Right kidney (tissue), 9 donors: ENCODE results near the gene SMARCA4.

Experiments used
- DNase-seq: peaks from one replicate; pipeline ENCODE4 v3.0.0-alpha.2; 2016
- long read RNA-seq, 8 donors: transcript quantifications; one replicate each; lab custom pipeline, GENCODE V29; 2026

The SMARCA4 gene
- long read RNA-seq, donor 1, partial matches to known transcripts, result 0 of 3 reads
- long read RNA-seq, donor 1, other reads (novel, unspliced or antisense), result 0 of 3 reads
- long read RNA-seq, donor 2, partial matches to known transcripts, result 17 of 19 reads
- long read RNA-seq, donor 2, other reads (novel, unspliced or antisense), result 0 of 19 reads
- long read RNA-seq, donor 3, full-length matches to known transcripts, result 3 of 13 reads
- long read RNA-seq, donor 3, partial matches to known transcripts, result 10 of 13 reads
- long read RNA-seq, donor 3, other reads (novel, unspliced or antisense), result 0 of 13 reads
- long read RNA-seq, donor 4, full-length matches to known transcripts, result 11 of 45 reads
- long read RNA-seq, donor 4, partial matches to known transcripts, result 34 of 45 reads
- long read RNA-seq, donor 4, other reads (novel, unspliced or antisense), result 0 of 45 reads
- long read RNA-seq, donor 5, full-length matches to known transcripts, result 6 of 71 reads
- long read RNA-seq, donor 5, partial matches to known transcripts, result 58 of 71 reads
- long read RNA-seq, donor 5, other reads (novel, unspliced or antisense), result 7 of 71 reads
- long read RNA-seq, donor 6, partial matches to known transcripts, result 24 of 29 reads
- long read RNA-seq, donor 6, other reads (novel, unspliced or antisense), result 0 of 29 reads
- long read RNA-seq, donor 7, result 0 reads
- long read RNA-seq, donor 8, partial matches to known transcripts, result 24 of 26 reads
- long read RNA-seq, donor 8, other reads (novel, unspliced or antisense), result 0 of 26 reads

DNA sequence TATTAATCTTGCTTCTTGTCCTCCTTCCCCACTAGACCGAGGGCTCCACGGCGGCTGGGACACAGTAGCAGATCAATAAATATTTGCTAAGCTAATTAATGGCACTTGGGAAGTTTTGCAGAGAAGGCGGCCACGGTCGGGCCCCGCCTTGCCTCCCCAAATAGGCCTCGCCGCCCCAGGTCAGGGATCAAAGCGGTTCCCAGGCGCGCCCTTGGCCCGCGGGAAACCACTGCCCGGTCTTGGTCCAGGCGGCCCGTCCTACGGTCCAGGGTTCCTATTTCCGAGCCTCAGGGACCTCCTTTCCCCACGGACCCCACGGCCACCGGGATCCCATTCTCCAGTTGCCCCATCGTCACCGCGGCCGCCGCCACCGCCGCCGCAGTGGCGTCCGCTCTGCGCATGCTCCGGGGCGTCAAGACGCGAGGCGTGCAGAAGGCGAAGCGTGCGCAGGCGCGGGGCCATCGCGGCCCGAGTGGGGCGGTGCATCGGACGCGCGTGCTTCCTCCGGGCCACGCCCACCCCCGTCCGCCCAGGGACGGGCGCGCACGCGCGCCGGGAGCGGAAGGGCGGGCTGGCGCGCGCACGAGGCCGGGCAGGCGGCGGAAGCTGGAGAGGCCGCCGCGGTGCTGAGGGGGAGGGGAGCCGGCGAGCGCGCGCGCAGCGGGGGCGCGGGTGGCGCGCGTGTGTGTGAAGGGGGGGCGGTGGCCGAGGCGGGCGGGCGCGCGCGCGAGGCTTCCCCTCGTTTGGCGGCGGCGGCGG, at the start of gene SMARCA4:
SMARCA4 (plus strand) TSS at position 717 of the 759 bp plus-strand sequence. CDS start 23,122 bp downstream, outside the sequence.
- DNase-seq, result peak; percentile 98

DNA sequence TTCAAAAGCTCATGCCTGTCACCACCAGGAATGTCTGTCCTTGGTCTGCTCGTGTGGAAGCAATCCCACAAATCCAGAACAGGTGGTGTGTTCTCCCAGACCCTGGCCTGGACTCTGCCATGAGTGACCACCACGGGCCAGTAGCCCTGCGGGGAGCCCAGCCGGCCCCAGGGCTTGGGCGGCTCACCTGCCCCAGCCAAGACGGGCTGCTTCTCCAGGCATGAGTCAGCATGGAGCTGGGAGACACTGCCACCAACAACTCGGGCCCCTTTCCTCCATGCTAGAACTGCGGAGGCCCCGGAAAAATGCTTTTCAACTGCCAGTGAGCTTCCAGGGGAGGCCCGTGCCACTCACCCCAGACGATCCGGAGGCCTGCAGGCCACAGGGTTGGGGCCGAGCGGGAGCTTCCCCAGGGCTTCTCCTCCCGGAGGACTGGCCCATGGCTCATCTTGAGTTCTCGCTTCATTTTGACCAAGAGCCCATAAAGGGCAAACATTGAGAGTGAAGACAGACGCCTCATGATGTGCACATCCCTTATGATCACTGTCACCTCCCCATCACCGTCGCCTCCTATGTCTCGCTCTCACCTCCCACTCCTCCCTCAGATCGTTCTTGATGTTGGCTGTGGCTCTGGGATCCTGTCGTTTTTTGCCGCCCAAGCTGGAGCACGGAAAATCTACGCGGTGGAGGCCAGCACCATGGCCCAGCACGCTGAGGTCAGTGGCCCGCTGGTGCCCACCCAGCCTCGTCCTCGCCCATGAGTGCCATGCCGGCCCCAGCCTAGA, 49.1 kb upstream of the SMARCA4 start:
- no peak for DNase-seq

DNA sequence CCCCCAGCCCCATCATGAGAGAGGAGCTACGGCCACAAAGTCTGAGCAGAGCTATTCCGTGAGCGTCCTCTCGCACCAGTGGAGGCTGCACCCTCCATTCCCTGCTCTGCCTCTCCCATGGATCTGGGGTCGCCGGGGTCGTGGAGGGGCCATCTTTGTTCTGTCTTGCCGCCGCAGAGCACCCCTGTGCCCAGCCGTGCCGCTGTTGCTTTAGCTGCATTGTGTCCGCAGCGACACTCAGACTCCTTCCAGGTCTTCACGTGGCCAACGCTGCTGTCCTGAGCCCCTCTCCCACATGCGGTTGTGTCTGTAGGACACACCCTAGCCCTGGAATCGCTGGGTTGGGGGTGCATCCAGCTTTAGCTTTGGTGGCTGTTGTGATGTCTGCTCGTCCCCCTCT, 48.2 kb upstream of the SMARCA4 start:
- DNase-seq, result no peak

DNA sequence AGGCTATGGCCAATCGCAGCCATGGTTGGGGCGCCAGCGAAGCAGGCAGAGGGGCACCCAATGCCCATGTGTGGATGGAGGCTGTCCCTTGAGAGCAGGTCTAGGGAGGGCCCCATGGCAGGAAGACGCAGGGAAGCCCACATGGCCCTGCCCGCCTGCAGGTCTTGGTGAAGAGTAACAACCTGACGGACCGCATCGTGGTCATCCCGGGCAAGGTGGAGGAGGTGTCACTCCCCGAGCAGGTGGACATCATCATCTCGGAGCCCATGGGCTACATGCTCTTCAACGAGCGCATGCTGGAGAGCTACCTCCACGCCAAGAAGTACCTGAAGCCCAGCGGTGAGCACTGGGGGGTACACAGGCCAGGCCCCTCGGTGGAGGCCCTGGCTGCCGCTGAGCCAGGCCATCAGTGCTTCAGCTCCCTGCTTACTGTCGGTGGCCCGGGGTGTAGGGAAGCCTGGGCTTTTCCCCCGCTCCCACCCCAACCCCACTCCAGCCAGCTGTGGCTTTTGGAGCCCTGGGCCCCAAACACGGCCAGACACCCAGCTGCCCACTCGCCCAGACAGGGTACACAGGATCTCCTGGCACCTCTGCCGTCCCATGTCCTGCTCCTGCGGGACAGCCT, 47.0 kb upstream of the SMARCA4 start:
- no peak for DNase-seq

DNA sequence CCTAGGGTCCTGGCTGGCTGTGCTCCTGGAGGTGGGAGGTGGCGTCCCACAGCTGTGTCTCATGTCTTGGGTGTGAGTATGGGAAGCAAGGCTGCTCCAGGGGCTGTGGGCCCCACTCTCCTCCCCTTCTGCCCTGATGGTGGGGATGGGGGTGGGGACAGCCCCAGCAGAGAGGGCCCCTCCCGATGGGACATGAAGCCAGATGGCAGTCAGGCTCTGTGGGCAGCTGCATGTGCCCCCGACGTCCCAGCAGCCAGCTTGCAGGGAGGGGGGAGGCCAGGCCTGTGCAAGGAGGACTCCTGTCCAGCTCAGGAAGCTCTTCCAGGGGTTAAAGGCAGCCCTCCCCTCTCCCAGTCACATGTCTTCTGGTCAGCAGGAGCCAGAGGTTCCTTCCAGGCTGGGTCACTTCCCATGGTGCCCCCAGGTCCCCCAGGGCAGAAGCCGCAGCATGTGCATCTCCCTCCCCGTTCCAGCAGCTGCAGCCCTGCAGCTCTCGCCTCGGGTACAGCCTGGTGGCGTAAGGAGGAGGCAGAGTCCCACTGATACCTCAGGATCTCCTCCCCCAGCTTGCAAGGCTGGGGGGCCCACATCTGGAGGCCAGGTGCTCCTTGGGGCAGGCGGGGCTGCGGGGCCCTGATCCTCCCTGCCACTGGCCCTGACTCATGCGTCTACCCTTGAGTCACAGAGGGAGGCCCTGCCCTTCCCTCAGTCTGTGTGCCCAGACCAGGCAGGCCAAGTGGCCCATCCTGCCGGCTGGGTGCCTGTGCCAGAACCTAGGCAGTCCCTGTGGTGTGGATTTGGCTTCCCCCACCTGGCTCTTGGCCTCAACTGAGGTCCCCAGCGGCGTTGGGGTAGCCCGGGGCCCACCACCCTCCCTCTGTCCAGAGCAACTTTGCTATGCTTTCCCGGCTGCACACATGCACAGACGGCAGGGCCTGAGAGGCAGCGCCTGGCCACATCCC, 45.4 kb upstream of the SMARCA4 start:
- no peak for DNase-seq

DNA sequence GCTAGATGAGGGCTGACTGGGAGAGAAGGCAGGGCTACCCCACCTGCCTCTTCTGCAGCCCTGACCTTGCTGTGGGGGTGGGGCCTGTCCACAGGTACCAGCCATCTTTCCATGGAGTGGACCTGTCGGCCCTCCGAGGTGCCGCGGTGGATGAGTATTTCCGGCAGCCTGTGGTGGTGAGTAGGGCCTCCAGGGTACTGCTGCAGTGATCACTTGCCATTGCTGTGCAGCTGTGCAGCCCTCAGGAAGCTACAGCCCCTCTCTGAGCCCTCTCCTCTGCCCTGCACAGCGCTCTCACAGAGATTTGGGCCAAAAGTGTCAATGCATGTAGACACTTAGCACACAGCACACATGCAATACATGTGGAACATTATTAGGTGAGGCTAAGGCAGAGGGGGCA, 44.2 kb upstream of the SMARCA4 start:
- no peak for DNase-seq

DNA sequence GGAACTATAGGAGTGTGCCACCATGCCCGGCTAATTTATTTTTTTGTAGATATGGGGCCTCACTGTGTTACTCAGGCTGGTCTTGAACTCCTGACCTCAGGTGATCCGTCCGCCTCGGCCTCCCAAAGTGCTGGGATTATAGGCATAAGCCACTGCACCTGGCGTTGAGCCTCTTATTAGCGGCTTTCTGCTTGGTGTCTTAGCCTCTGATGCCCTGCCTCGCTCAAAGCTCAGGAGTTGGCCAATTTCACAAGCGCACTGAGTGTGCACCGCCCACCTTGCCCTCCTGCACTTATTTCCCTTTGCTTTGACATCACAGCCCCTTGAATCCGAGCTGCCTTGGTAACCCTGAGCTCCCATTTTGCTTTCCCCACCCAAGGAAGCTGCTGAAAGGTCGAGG, 42.5 kb upstream of the SMARCA4 start:
- DNase-seq, result no peak

DNA sequence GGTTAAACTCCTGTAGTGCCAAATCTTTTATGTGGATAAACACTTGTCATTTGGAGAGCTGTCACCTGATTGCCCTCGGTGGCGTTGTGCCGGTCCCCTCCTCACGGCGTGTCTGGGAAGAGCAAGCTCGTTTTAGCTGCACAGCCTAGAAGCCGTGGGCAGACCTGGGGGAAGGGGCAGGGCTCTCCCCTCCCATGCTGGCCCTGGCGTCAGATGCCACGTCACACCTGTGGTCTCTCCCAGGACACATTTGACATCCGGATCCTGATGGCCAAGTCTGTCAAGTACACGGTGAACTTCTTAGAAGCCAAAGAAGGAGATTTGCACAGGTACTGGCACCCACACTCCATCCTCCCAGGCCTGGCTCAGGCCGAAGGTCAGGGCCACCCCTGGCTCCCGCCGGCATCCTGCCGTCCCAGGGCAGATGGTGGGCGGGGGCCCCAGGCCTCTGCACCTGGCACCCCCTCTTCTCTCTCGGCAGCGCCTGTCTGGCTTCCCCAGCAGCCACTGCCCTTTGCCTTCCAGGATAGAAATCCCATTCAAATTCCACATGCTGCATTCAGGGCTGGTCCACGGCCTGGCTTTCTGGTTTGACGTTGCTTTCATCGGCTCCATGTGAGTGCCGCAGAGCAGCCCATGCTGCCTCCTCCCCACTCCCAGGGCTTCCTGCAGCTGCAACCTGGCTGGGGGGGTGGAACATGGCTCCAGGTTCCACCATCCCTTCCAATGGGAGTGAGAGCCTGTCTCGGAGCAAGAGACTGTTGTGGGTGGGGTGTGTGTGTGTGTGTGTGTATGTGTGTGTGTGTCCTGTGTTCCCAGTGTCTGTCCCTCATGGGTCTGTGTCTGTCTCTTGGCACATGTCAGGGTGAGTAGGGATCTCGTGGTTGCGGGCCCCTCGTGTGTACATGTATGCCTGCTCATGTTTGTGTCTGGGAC, 41.2 kb upstream of the SMARCA4 start:
- DNase-seq, result no peak

DNA sequence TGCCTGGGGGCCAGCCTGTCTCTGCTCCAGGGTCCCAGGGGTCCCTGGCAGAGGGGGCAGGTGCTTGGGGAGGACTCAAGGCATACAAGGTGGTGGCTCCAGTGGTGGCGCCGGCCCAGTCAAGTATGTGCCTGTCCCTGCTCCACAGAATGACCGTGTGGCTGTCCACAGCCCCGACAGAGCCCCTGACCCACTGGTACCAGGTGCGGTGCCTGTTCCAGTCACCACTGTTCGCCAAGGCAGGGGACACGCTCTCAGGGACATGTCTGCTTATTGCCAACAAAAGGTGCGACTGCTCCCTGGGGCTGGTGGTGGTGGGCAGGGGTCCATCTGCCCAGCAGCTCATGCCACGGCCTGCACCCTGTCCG, 40.6 kb upstream of the SMARCA4 start:
- no peak for DNase-seq

DNA sequence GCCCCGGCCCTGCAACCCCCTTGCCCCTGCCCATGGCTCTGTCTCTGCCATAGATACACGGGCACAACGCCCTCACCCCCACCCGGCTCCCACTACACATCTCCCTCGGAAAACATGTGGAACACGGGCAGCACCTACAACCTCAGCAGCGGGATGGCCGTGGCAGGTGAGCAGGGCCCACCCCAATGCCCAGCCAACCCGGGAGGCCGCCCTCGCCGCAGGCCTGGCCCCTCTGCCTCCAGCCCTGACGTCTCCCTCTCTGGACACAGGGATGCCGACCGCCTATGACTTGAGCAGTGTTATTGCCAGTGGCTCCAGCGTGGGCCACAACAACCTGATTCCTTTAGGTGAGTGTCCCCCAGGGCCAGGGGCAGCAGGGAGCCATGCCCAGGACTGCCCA, 40.0 kb upstream of the SMARCA4 start:
- no peak for DNase-seq

DNA sequence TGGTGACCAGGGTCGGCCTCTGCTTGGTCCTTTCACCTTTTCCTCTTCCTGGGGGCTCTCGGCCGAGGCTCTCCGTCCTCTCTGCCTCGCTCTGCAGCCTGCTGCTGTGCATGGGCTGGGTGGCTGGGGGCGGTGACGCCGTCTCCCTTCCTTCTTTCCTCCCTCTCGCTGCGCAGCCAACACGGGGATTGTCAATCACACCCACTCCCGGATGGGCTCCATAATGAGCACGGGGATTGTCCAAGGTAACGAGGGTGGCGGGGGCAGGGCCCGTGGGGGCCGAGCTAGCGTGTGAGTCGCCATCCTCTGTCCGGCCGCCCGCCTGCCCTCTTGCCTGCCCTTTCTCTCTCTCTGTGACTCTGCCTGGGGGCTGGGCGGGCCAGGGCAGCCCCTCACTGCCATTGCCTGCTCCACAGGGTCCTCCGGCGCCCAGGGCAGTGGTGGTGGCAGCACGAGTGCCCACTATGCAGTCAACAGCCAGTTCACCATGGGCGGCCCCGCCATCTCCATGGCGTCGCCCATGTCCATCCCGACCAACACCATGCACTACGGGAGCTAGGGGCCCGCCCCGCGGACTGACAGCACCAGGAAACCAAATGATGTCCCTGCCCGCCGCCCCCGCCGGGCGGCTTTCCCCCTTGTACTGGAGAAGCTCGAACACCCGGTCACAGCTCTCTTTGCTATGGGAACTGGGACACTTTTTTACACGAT, 39.5 kb upstream of the SMARCA4 start:
- no peak for DNase-seq

DNA sequence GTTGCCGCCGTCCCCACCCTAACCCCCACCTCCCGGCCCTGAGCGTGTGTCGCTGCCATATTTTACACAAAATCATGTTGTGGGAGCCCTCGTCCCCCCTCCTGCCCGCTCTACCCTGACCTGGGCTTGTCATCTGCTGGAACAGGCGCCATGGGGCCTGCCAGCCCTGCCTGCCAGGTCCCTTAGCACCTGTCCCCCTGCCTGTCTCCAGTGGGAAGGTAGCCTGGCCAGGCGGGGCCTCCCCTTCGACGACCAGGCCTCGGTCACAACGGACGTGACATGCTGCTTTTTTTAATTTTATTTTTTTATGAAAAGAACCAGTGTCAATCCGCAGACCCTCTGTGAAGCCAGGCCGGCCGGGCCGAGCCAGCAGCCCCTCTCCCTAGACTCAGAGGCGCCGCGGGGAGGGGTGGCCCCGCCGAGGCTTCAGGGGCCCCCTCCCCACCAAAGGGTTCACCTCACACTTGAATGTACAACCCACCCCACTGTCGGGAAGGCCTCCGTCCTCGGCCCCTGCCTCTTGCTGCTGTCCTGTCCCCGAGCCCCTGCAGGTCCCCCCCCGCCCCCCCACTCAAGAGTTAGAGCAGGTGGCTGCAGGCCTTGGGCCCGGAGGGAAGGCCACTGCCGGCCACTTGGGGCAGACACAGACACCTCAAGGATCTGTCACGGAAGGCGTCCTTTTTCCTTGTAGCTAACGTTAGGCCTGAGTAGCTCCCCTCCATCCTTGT, 38.8 kb upstream of the SMARCA4 start:
- no peak for DNase-seq

DNA sequence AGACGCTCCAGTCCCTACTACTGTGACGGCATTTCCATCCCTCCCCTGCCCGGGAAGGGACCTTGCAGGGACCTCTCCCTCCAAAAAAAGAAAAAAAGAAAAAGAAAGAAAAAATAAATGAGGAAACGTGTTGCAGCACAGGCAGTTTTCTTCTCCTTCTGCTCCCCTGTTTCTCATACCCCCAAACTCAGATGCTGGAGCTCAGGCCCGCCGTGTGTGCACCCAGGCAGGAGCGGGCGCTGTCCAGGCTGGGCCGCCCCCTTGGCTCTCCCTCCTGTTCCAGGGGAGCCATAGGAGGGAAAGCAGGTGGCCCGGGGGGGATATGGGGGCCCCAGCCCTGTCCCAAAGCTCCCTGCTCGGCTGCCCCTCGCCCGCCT, 38.2 kb upstream of the SMARCA4 start:
- no peak for DNase-seq

DNA sequence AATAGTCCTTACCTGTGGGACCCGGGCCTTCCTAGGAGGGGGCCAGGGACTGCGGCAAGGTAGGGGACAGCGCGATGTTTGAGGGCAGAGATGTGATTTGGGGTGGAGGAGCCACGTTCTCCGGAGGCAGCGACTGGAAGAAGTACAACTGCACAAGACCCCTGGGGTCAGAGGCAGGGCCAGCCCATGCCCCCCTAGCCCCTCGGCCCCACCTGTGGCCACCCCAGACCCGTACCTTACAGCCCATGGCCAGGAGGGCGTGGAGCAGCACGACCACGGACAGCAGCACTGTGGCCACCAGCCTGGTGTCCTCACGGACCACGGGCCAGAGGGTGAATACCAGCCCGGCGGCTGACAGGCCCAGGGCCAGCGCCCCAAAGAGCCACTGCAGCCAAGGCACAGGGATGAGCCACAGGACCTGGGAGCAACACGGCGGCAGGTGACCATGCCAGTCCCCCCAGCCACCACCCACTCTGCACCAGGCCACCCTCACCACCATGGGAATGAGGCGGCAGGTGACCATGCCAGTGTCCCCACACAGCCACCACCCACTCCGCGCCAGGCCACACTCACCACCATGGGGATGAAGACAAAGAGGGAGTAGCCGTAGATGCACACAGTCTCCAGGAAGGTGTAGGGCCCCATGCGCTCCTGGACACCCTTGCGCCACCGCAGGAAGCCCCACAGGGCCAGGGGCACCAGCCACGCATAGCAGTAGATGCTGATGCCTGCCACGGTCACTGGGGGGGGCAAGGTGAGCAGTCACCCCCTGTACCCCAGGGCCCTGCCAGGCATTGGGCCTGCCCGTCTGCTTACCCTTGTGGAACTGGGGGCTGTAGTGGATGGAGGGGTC, 37.3 kb upstream of the SMARCA4 start:
- DNase-seq, result no peak

DNA sequence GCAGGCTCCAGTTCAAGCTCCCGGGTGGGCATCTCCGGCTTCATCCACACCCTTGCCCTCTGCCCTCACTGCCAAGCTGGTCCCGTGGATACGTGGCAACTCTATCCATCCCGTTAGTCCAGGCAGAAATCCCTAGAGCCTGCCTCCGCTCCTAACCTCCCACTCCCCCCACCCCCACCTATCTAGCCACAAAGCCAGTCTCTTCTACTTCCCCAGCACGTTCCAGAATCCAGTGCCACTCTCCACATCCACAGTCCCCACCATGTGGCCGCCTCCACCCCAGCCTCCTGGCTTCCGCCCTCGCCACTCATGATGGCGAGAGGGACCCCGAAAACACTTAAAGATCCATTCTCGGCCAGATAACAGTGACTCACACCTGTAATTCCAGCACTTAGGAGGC, 36.2 kb upstream of the SMARCA4 start:
- DNase-seq, result no peak

DNA sequence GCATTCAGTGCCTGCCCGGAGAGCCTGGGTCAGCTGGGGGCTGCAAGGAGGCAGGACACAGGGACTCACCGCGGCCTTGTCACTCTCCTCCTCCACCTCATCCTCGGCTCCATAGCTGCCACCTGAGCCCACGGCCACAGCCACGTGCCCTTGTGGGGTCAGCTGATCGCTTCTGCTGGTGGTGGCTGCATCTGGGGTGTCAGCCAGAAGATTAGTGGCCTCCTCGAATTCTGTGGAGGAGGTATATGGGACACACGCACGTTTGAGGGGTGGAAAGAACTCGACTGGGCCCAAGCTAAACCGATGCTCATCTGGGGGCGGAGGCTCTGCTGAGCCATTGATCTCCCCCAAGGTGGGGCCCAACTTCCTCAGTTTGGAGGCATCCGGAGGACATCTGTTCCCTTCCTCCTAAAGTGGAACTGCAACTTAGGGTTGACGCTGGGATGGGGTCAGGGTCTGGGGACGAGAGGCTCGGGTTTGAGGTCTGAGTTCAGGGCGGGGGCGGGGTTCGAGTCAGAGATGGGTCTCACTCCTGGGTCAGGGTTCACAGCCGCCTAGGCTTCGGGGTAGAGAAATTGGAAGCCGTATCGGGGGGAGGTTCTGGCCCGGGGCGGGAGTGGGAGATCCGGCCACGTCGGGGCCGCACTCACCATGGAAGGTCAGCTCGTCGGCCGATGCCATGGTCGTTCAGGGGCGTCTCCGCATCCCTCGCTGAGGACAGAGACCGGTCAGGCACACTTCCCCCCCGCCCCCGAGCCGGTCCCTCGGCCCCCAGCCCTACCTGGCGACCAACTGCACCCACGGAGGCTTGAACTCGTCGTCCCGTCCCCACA, 32.9 kb upstream of the SMARCA4 start:
- no peak for DNase-seq
